Large intestine (tissue), 3 donors: ENCODE data around the gene MARCHF3. TPM values are rescaled to one million over a fixed set of nuclear protein-coding genes. Genes with fewer than 3 reads are reported as not detected.
"Not testable (repeated sequence)": the region's sequence is repeated elsewhere in the genome, so short reads cannot be mapped to it uniquely, and the experiment has no call there.

Experiments used
- DNase-seq, 2 donors: peaks; one replicate each; pipeline versions ENCODE4 v3.0.0 to v3.0.0-alpha.2; 2013
- H3K27ac ChIP-seq: one replicate; pipeline ENCODE4 v1.5.1; 2013; ENCODE audit warnings: low read length
- H3K27me3 ChIP-seq: 2 replicates; pipeline ENCODE4 v1.6.1; 2013; ENCODE audit warnings: low read length; ENCODE audit not compliant: control insufficient read depth, insufficient read depth
- H3K36me3 ChIP-seq: 2 replicates; pipeline ENCODE4 v1.6.1; 2013; ENCODE audit warnings: low read length; ENCODE audit not compliant: control insufficient read depth, insufficient read depth
- H3K4me1 ChIP-seq: one replicate; pipeline ENCODE4 v1.6.1; 2013; ENCODE audit warnings: low read length; ENCODE audit not compliant: control insufficient read depth, insufficient read depth
- H3K4me3 ChIP-seq: one replicate; pipeline ENCODE4 v1.5.1; 2013; ENCODE audit warnings: low read length
- H3K9me3 ChIP-seq: one replicate; pipeline ENCODE4 v1.6.1; 2013; ENCODE audit warnings: mild to moderate bottlenecking, low read depth, low read length, moderate library complexity; ENCODE audit not compliant: control insufficient read depth
- WGBS: methylation state at CpG from one replicate; pipeline ENCODE4 v1.1.5; 2013; ENCODE audit warnings: low lambda C conversion rate; ENCODE audit not compliant: insufficient coverage; 5-methylcytosine and 5-hydroxymethylcytosine counted together
- polyA plus RNA-seq: library from polyadenylated mRNA; unstranded; fragments of 120-200 nt; gene quantifications from one replicate; pipeline ENCODE4 v1.2.1, GENCODE V29; 2013

Gene MARCHF3
- polyA plus RNA-seq, 1 donor, result 6.5 TPM

GRCh38 chr5:126849101-126849678, 181.2 kb downstream of the MARCHF3 start:
- Histone ChIP-seq H3K27me3 (no peaks in the 10 kb centered on the region), H3K36me3 (no peaks in the 10 kb centered on the region), H3K9me3 (no peaks in the 10 kb centered on the region), H3K4me1 (no peaks in the 10 kb centered on the region), H3K4me3 (no peak overlapping the region), H3K27ac (no peak overlapping the region)
- WGBS, result no CpG with 5 or more reads among the region's 3 CpGs
- DNase-seq, result peak; percentile 60 to 76

GRCh38 chr5:126848253-126848652, 182.1 kb downstream of the MARCHF3 start:
- H3K9me3 ChIP-seq, result no peaks in the 10 kb centered on the region
- no peaks in the 10 kb centered on the region for H3K36me3 ChIP-seq
- H3K4me1 ChIP-seq, result no peaks in the 10 kb centered on the region
- H3K4me3 ChIP-seq, result no peak overlapping the region
- no peak overlapping the region for H3K27ac ChIP-seq
- 60% methylated on average over 2 of the region's 8 CpGs for WGBS
- DNase-seq, result no peak
- H3K27me3 ChIP-seq, result no peaks in the 10 kb centered on the region

DNA sequence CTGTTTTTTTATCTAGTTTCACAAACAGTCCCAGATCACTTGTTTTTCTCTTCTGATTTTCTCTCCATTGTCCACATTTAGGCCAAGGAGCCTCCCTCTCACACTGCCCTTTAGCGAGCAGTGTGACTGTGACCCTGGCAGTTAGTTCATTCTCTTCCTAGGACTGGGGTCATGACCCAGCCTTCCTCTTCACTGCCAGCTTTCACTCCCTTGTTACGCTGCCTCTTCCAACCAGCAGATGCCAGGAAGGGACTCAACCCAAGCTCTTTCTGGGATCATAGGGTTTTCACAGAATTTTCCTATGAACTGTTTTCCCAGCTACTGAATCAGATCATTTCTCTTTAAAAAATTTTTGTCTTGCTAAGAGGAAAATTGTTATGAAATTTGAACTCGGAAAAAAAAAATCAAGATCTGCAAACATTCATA, 182.5 kb downstream of the MARCHF3 start:
- WGBS, result 100% methylated on average over 1 of the region's 3 CpGs
- Histone ChIP-seq H3K36me3 (no peaks in the 10 kb centered on the region), H3K9me3 (no peaks in the 10 kb centered on the region), H3K27ac (no peak overlapping the region), H3K4me1 (no peaks in the 10 kb centered on the region), H3K27me3 (no peaks in the 10 kb centered on the region), H3K4me3 (no peak overlapping the region)
- DNase-seq, result no peak

- Histone ChIP-seq H3K9me3 (no peaks in the 10 kb centered on the region), H3K27me3 (no peaks in the 10 kb centered on the region), H3K4me3 (no peak overlapping the region), H3K4me1 (no peaks in the 10 kb centered on the region), H3K36me3 (no peaks in the 10 kb centered on the region), H3K27ac (no peak overlapping the region)
- WGBS, result 95% methylated on average over 3 of the region's 4 CpGs
- no peak for DNase-seq
These were observed 182.9 kb downstream of the MARCHF3 start for GRCh38 chr5:126847456-126847820.

- no peak overlapping the region for H3K4me3 ChIP-seq
- WGBS, result 88% methylated on average over 1 of the region's 5 CpGs
- H3K36me3 ChIP-seq, result no peaks in the 10 kb centered on the region
- no peaks in the 10 kb centered on the region for H3K4me1 ChIP-seq
- no peaks in the 10 kb centered on the region for H3K9me3 ChIP-seq
- DNase-seq, result no peak
- H3K27ac ChIP-seq, result no peak overlapping the region
- H3K27me3 ChIP-seq, result no peaks in the 10 kb centered on the region
These were observed 183.5 kb downstream of the MARCHF3 start for GRCh38 chr5:126846744-126847455.

DNA sequence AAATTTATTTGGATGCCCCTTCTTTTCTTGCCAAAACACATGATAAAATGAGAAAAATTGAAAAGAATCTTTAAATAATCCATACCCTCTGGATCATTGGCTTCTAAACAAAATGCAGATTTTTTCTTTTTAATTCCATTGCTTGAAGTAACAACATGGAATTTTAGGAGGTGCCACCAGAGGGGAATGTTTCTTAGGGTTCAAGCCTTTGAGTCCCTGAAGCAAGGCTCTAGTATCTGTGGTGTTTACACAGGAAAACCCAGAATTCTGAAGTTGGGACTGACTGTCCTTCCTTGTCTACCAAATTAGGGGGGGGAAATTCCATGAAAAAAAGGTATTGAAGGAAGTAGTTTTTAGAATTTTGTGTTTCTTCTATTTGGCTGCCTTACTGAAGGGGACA, 184.0 kb downstream of the MARCHF3 start:
- no peak overlapping the region for H3K27ac ChIP-seq
- H3K36me3 ChIP-seq, result no peaks in the 10 kb centered on the region
- H3K4me3 ChIP-seq, result no peak overlapping the region
- no peaks in the 10 kb centered on the region for H3K27me3 ChIP-seq
- no peak for DNase-seq
- H3K4me1 ChIP-seq, result no peaks in the 10 kb centered on the region
- no peaks in the 10 kb centered on the region for H3K9me3 ChIP-seq

GRCh38 chr5:126845470-126846070, 184.8 kb downstream of the MARCHF3 start:
- not testable (repeated sequence) for H3K4me3 ChIP-seq, H3K27me3 ChIP-seq, H3K27ac ChIP-seq, H3K9me3 ChIP-seq, H3K4me1 ChIP-seq, H3K36me3 ChIP-seq
- no CpG with 5 or more reads among the region's 14 CpGs for WGBS
- peak in 1 of 2 donors; percentile 49 for DNase-seq

GRCh38 chr5:126843375-126843774, 187.0 kb downstream of the MARCHF3 start:
- not testable (repeated sequence) for H3K27me3 ChIP-seq, H3K4me3 ChIP-seq, H3K36me3 ChIP-seq, H3K27ac ChIP-seq, DNase-seq, H3K9me3 ChIP-seq, H3K4me1 ChIP-seq
- WGBS, result no CpG with 5 or more reads among the region's 11 CpGs

GRCh38 chr5:126839407-126839806, 191.0 kb downstream of the MARCHF3 start:
- WGBS, result 92% methylated on average over 4 of the region's 7 CpGs
- H3K4me1 ChIP-seq, H3K4me3 ChIP-seq, H3K9me3 ChIP-seq, DNase-seq, H3K36me3 ChIP-seq, H3K27me3 ChIP-seq, H3K27ac ChIP-seq: not testable (repeated sequence)

DNA sequence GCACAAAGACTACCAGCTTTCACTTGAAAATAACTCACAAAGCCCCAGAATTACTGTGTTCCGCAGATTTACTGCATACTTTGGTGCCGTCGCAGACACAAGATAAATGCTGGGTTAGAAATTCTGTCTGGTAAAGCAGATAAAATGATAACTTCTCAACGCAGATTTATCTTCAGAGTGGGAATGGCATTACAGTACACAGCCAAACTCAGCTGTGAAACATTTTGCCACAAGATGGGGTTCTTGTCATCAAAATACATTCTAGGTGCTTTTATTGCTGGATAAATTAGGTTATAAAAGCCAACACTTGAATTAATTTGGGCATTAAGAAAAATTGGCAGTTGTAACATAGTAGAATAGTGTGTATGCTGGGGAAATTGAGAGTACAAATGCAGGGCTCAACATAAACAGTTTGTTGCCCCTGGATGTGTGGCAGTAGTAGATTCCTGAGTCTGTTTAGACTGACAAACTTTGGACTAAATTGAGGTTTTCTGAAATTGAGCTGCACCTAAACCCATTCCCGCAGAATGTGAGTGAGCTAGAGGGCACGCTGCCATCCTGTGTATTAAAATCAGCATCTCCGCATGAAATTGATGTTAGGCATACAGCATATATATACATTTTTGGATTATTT, 192.3 kb downstream of the MARCHF3 start:
- no peak for DNase-seq
- no peak overlapping the region for H3K27ac ChIP-seq
- no CpG with 5 or more reads among the region's 7 CpGs for WGBS
- no peak overlapping the region for H3K4me3 ChIP-seq
- no peaks in the 10 kb centered on the region for H3K27me3 ChIP-seq
- H3K4me1 ChIP-seq, result no peaks in the 10 kb centered on the region
- H3K9me3 ChIP-seq, result no peaks in the 10 kb centered on the region
- H3K36me3 ChIP-seq, result peaks cover 13% of the 10 kb centered on the region
